Endodermal cell (in vitro differentiated cells): ENCODE measurements around the gene CSF1. TPM values are rescaled to one million over a fixed set of nuclear protein-coding genes. Genes with fewer than 3 reads are reported as not detected.

Experiments
- DNase-seq: peaks from one replicate; pipeline ENCODE4 v3.0.0-alpha.2; 2017
- H3K27ac ChIP-seq: 2 replicates; pipeline ENCODE4 v1.5.1; 2013; ENCODE audit warnings: mild to moderate bottlenecking, low read depth, low read length, moderate library complexity
- H3K27me3 ChIP-seq: 2 replicates; pipeline ENCODE4 v1.6.1; 2013; ENCODE audit warnings: mild to moderate bottlenecking, low read length, moderate library complexity; ENCODE audit not compliant: insufficient read depth, control insufficient read depth, poor library complexity, severe bottlenecking
- H3K36me3 ChIP-seq: 2 replicates; pipeline ENCODE4 v1.7.0; 2013; ENCODE audit warnings: mild to moderate bottlenecking, low read length, moderate library complexity; ENCODE audit not compliant: control insufficient read depth, insufficient read depth
- H3K4me1 ChIP-seq: one replicate; pipeline ENCODE4 v1.7.0; 2013; ENCODE audit warnings: low read length; ENCODE audit not compliant: control insufficient read depth, insufficient read depth
- H3K4me3 ChIP-seq: 2 replicates; pipeline ENCODE4 v1.5.1; 2013; ENCODE audit warnings: mild to moderate bottlenecking, low read length, moderate library complexity
- H3K9ac ChIP-seq: 2 replicates; pipeline ENCODE4 v1.6.1; 2013; ENCODE audit warnings: mild to moderate bottlenecking, low read length, moderate library complexity; ENCODE audit not compliant: poor library complexity, severe bottlenecking; ENCODE audit errors: extremely low read depth
- H3K9me3 ChIP-seq: 2 replicates; pipeline ENCODE4 v1.6.1; 2013; ENCODE audit warnings: mild to moderate bottlenecking, low read length, moderate library complexity; ENCODE audit not compliant: control insufficient read depth
- H3K27ac Mint-ChIP-seq: 2 replicates; pipeline ENCODE4 v1.8.0; 2020; ENCODE audit warnings: mixed read lengths
- H3K27me3 Mint-ChIP-seq: 2 replicates; pipeline ENCODE4 v1.8.0; 2021; ENCODE audit warnings: mild to moderate bottlenecking, mixed read lengths; ENCODE audit not compliant: insufficient read depth
- H3K36me3 Mint-ChIP-seq: 2 replicates; pipeline ENCODE4 v1.8.0; 2020; ENCODE audit warnings: low read depth, mixed read lengths
- H3K4me1 Mint-ChIP-seq: 2 replicates; pipeline ENCODE4 v1.8.0; 2020; ENCODE audit warnings: mixed read lengths
- H3K4me3 Mint-ChIP-seq: 2 replicates; pipeline ENCODE4 v1.8.0; 2020; ENCODE audit warnings: mild to moderate bottlenecking, moderate library complexity, mixed read lengths
- H3K9me3 Mint-ChIP-seq: 2 replicates; pipeline ENCODE4 v1.8.0; 2020; ENCODE audit warnings: mild to moderate bottlenecking, mixed read lengths
- WGBS, 2 experiments: methylation state at CpG; one replicate each; pipeline versions ENCODE4 v1.1.5 to v1.1.7; 2013; ENCODE audit warnings: missing lambda C conversion rate in 2 of 2, mixed read lengths in 1 of 2; ENCODE audit not compliant: insufficient coverage in 1 of 2, insufficient read length in 1 of 2; 5-methylcytosine and 5-hydroxymethylcytosine counted together
- total RNA-seq, 2 donors: library from RNA; stranded (reverse); fragmentation: NEBNext Ultra II Directional in 1 of 2; extraction: Animal tissue kit (Norgen Biotek cat#: 25700) in 1 of 2; gene quantifications; 2 replicates in 1 of 2; 3 replicates in 1 of 2; pipeline ENCODE4 v1.2.1, GENCODE V29; 2021
- TF ChIP-seq, protein P1 (sequence below): fragments of 200-600 bp; sonication (generic); conservative IDR thresholded peaks from 2 replicates; pipeline ENCODE4 v1.5.0; 2021; ENCODE audit warnings: antibody characterized with exemption, mild to moderate bottlenecking

The CSF1 gene
- total RNA-seq, 2 donors from 2014 or later: 1.0 to 2.1 TPM

- TF ChIP-seq, protein P1, sequence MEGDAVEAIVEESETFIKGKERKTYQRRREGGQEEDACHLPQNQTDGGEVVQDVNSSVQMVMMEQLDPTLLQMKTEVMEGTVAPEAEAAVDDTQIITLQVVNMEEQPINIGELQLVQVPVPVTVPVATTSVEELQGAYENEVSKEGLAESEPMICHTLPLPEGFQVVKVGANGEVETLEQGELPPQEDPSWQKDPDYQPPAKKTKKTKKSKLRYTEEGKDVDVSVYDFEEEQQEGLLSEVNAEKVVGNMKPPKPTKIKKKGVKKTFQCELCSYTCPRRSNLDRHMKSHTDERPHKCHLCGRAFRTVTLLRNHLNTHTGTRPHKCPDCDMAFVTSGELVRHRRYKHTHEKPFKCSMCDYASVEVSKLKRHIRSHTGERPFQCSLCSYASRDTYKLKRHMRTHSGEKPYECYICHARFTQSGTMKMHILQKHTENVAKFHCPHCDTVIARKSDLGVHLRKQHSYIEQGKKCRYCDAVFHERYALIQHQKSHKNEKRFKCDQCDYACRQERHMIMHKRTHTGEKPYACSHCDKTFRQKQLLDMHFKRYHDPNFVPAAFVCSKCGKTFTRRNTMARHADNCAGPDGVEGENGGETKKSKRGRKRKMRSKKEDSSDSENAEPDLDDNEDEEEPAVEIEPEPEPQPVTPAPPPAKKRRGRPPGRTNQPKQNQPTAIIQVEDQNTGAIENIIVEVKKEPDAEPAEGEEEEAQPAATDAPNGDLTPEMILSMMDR: no peak
- Mint-ChIP-seq H3K9me3 (no peaks in the 10 kb centered on the region), H3K4me1 (peaks cover 37% of the 10 kb centered on the region), H3K36me3 (no peaks in the 10 kb centered on the region), H3K4me3 (no peak overlapping the region), H3K27me3 (peaks cover 16% of the 10 kb centered on the region), H3K27ac (no peak overlapping the region)
- Histone ChIP-seq H3K9ac (no peak overlapping the region), H3K9me3 (no peaks in the 10 kb centered on the region), H3K4me3 (no peak overlapping the region), H3K27ac (no peak overlapping the region), H3K27me3 (no peaks in the 10 kb centered on the region), H3K36me3 (no peaks in the 10 kb centered on the region), H3K4me1 (peaks cover 12% of the 10 kb centered on the region)
- 88 to 91% methylated on average over 9 of the region's 9 CpGs for WGBS, 2 experiments
- peak; percentile 29 for DNase-seq
Measured at GRCh38 chr1:109883248-109883955, 27.2 kb upstream of the CSF1 start.

DNA sequence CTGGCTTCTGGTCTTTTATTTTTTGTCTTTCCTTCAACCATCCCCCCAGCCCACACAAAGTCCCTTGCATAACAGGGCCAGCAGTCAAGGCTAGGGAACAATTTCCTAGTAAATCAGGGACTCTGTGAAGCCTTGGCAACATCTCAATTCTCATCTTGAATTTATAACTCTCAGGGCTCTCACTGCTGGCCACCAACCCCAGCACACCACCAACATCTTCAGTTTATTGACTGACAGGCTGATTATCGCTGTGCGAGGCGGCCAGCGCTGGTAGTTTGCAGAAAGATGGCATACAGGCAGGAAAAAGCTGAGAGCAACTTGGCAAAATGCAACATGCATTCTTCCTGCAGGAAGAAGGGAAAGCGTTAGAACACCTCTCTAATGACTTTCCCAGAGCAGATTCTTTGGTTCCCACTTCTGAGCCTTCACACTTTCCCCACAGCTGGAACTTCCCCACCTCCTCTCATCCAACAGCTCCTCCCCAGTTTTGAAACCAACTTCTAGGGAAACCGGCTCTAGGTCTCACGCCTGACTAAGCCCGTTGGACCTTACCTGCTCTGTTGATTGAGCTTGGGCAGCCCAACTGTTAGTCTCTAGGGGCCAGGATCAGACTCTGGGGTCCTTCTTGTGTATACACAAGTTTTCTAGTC, 26.3 kb upstream of the CSF1 start:
- peaks cover 16% of the 10 kb centered on the region for H3K27me3 Mint-ChIP-seq
- no peaks in the 10 kb centered on the region for H3K36me3 Mint-ChIP-seq
- TF ChIP-seq, protein P1: no peak
- DNase-seq: peak; percentile 70
- Histone ChIP-seq H3K36me3 (no peaks in the 10 kb centered on the region), H3K9me3 (no peaks in the 10 kb centered on the region), H3K27me3 (no peaks in the 10 kb centered on the region), H3K27ac (no peak overlapping the region), H3K9ac (no peak overlapping the region), H3K4me3 (no peak overlapping the region), H3K4me1 (peaks cover 12% of the 10 kb centered on the region)
- H3K9me3 Mint-ChIP-seq: no peaks in the 10 kb centered on the region
- no peak overlapping the region for H3K4me3 Mint-ChIP-seq
- 89 to 100% methylated on average over 2 to 8 of the region's 8 CpGs for WGBS, 2 experiments
- no peak overlapping the region for H3K27ac Mint-ChIP-seq
- peaks cover 37% of the 10 kb centered on the region for H3K4me1 Mint-ChIP-seq

GRCh38 chr1:109885589-109885988, 25.1 kb upstream of the CSF1 start:
- TF ChIP-seq, protein P1: no peak
- H3K27ac Mint-ChIP-seq: no peak overlapping the region
- peaks cover 12% of the 10 kb centered on the region for H3K4me1 ChIP-seq
- no peak for DNase-seq
- no peaks in the 10 kb centered on the region for H3K27me3 ChIP-seq
- H3K9me3 ChIP-seq: no peaks in the 10 kb centered on the region
- H3K27me3 Mint-ChIP-seq: peaks cover 16% of the 10 kb centered on the region
- H3K4me3 ChIP-seq: no peak overlapping the region
- no peaks in the 10 kb centered on the region for H3K9me3 Mint-ChIP-seq
- H3K4me3 Mint-ChIP-seq: no peak overlapping the region
- H3K27ac ChIP-seq: no peak overlapping the region
- H3K36me3 ChIP-seq: no peaks in the 10 kb centered on the region
- 90 to 96% methylated on average over 3 of the region's 3 CpGs for WGBS, 2 experiments
- H3K4me1 Mint-ChIP-seq: peaks cover 37% of the 10 kb centered on the region
- H3K36me3 Mint-ChIP-seq: no peaks in the 10 kb centered on the region
- no peak overlapping the region for H3K9ac ChIP-seq
